22Rv1 (cell line): ENCODE data around the gene CDC42EP5.

ENCODE experiments used
- ZFX ChIP-seq: fragments of 450-650 bp; IDR thresholded peaks from 2 replicates; pipeline ENCODE4 v1.6.1; 2017; ENCODE audit warnings: antibody characterized with exemption, borderline replicate concordance
- TF ChIP-seq, protein P1 (sequence below): fragments of 450-650 bp; IDR thresholded peaks from 2 replicates; pipeline ENCODE4 v1.5.1; 2017; ENCODE audit warnings: mild to moderate bottlenecking

DNA sequence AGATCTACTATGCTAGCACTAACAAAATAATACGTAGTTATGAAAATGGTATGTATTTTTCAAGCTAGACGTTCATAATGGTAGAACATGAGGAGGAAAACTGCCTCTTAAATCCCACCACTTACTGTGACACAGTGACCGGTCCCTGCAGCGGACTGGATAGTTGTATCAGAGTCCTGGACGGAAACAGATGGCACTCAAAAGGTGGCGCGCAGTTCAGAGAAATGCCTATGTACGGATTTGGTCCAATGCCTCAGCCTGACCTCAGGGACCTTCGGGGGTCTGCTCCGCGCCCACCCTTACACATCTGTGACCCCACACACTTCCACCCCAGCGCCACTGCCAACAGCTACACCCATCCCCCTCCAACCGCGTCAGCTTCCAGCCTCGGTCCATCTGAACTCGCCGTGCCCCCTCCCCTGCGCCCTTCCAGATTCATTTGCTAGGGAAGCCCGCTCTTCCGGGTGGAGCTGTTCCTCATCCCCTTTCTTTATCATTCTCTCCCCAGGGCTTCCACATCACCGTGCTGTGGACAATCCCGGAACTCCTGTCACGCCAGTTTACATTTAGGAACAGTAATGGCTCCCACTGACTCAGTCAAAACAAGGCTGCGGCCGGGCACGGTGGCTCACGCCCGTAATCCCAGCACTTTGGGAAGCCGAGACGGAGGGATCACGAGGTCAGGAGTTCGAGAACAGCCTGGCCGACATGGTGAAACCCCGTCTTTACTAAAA is 24.9 kb downstream of the CDC42EP5 start:
- TF ChIP-seq, protein P1, sequence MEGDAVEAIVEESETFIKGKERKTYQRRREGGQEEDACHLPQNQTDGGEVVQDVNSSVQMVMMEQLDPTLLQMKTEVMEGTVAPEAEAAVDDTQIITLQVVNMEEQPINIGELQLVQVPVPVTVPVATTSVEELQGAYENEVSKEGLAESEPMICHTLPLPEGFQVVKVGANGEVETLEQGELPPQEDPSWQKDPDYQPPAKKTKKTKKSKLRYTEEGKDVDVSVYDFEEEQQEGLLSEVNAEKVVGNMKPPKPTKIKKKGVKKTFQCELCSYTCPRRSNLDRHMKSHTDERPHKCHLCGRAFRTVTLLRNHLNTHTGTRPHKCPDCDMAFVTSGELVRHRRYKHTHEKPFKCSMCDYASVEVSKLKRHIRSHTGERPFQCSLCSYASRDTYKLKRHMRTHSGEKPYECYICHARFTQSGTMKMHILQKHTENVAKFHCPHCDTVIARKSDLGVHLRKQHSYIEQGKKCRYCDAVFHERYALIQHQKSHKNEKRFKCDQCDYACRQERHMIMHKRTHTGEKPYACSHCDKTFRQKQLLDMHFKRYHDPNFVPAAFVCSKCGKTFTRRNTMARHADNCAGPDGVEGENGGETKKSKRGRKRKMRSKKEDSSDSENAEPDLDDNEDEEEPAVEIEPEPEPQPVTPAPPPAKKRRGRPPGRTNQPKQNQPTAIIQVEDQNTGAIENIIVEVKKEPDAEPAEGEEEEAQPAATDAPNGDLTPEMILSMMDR, result no peak
- TF ChIP-seq ZFX, result no peak
